DMS 273 treated with DMSO at 0.1 percent for 48 hours (cell line): ENCODE data around the gene GALM.
"Not testable (repeated sequence)": the region's sequence is repeated elsewhere in the genome, so short reads cannot be mapped to it uniquely, and the experiment has no call there.

ENCODE experiments used
- DNase-seq: peaks from one replicate; lab custom pipeline; 2025; lab: John Stamatoyannopoulos, UW

The GALM gene

GRCh38 chr2:38682008-38682575, 16.2 kb downstream of the GALM start:
- no peak for DNase-seq

- not testable (repeated sequence) for DNase-seq
Observed at GRCh38 chr2:38682620-38683019, 16.7 kb downstream of the GALM start.

- DNase-seq = no peak
Observed at GRCh38 chr2:38683766-38684165, 17.9 kb downstream of the GALM start.

DNA sequence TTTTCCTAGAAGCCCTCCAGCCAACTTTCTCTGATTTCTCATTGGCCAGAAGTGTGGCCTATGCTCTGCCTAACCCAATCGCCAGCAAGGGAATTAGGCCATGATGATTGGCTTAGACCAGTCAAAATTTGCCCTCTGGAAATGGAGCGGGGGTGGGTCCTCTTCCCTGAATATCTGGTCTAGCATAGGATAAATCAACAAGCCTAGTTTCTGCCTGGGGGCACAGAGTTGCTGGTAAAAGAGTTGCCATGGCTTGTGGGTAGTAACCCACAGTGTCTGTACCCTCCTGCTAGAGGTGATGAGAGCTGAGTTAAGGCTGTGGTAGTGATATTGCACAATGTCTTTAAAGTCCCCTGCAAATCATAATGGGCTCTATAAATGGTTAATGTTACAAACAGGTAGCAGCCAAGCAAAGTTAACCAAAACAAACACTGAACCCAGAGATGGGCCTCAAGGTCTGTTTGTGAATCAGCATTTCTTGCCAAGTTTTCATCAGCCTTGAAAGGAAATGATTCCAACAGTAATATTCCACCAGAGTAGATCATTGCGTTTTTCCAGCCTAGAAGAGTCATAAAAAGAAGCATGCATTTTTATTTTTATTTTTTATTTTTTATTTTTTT, 19.3 kb downstream of the GALM start:
- no peak for DNase-seq

DNA sequence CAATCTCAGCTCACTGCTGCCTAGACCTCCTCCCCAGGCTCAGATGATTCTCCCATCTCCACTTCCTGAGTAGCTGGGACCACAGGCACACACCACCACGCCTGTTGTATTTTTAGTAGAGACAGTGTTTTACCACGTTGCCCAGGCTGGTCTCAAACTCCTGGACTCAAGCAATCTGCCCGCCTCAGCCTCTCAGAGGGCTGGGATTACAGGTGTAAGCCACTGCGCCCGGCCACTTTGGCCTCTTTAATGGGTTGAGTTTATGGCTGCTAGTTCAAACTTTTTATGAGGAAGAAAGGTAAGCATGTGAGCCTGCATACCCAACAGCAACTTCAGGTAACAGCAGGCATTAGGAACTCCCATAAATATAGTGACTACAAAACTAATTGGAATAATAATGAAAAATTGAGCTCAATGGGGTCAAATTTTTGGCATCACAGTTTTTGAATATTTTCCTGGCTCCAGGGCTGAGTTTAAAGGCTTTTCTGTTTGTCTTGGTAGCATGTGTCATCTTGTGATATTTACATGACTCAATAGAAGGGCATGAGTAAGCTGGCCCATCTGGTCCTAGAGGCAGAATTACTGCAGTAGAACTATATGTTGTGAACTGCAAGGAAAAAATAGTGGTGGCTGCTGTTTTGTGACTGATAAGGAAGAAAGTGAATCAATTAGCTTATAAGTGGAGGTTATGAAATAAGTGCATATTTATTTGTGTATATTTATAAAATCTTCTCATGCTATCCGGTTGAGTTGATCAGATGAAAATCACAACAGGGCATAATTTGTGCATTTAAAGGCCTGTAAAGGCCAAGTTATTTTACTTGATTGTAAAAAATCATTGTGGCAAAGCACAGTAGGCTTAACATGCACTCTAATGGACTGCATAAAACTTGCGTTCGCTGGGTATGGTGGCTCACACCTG, 24.8 kb downstream of the GALM start:
- DNase-seq = peak; percentile 84

DNA sequence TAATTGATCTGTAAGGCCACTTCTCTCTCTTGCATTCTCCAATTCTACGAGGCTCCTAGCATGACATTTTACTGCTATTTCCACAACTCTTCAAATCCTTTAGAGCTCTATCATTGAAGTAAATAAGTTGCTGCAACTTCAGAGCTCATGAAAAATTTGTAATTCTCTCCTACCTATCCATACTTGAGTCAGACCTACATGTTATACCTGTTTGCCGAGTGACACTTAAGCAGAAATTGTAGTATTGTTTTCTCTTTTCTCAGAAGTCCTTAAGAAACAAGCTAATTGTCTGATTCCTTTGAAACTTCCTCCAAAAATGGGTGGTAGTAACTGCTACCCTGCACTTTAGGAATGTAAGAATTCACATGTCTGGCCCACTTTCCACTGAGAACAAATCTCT, 26.1 kb downstream of the GALM start:
- no peak for DNase-seq

- DNase-seq = no peak
Observed at GRCh38 chr2:38692636-38693318, 26.9 kb downstream of the GALM start.

GRCh38 chr2:38697116-38697840, 31.4 kb downstream of the GALM start:
- no peak for DNase-seq

GRCh38 chr2:38698467-38699003, 32.6 kb downstream of the GALM start:
- no peak for DNase-seq

- DNase-seq = no peak
Observed at GRCh38 chr2:38700113-38700785, 34.3 kb downstream of the GALM start.

DNA sequence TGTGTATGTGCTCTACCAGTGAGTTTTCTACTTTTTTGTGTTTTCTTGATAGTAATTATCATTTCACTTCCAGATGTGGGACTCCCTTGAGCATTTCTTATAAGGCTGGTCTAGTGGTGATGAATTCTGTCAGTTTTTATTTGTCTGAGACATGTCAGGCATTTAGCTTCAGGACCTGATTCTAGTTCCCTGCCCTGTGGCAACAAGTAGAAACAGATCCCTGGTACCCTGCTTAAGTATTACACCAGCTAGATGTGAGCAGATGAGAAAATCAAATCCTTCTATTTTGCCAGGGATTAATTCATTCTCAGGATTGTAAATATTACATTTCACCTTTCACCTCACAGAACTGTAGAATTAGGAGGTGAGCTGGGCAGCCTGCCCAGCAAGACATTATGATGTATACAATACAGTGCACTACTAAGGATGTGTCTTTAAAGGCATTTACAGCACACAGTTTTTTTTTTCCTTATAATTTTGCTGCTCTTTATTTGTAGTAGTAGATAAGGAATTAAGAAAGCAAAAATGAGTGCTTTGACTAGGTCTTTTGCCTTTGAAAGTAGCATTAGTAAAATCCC, 35.1 kb downstream of the GALM start:
- DNase-seq = no peak

- DNase-seq = no peak
Observed at GRCh38 chr2:38701542-38701941, 35.6 kb downstream of the GALM start.

DNA sequence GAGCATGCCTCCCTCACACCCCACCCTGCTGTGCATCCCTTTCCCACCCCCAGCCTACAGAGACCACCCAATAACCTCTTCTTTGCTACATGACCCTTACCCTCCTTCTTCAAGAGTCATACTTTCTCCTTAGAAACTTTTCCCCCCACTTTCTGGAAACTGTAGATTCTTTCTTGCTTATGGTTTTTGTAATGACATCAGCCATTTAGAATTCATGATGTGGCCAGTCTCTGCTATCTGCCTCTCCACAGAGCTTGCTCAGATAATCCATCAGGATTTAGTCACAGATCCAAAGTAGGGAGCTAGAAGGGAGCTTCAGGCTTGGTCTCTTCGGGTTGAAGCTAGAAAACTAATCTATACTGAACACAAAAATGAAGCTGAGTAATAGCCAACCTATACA, 36.5 kb downstream of the GALM start:
- no peak for DNase-seq

DNA sequence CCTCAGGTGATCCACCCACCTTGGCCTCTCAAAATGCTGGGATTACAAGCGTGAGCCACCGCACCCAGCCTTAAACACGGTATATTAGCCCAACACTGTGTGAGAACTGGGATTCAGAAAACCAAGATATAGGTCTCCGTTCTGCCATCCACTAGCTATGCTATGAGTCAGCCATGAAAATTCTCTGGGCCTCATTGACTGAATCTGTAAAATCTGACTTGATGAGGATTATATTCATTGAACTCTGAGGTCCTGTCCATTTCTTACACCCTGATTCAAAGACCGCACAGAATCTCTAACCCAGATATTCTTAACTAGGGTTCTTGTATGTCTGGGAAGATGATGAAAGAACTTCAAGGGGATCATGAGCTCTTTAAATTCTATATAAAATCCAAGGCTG, 37.4 kb downstream of the GALM start:
- DNase-seq = not testable (repeated sequence)

DNA sequence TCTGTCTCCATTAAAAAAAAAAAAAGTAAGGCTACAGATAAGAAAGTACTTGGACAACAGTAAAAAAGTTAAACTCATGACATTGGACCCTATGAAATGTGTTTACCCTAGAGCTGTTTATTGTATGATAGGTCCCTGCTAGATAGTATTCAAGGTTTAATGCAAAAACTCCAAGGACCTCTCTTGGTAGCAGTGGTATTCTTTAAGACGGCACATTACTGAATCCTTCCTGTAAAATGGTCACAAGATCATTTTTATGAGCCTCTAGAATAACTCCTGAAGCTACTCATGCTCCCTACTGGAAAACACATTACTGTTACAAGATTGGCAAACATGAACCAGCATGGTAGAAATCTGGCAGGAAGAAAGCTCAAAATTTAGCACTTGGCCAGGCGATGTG, 38.8 kb downstream of the GALM start:
- DNase-seq = no peak

DNA sequence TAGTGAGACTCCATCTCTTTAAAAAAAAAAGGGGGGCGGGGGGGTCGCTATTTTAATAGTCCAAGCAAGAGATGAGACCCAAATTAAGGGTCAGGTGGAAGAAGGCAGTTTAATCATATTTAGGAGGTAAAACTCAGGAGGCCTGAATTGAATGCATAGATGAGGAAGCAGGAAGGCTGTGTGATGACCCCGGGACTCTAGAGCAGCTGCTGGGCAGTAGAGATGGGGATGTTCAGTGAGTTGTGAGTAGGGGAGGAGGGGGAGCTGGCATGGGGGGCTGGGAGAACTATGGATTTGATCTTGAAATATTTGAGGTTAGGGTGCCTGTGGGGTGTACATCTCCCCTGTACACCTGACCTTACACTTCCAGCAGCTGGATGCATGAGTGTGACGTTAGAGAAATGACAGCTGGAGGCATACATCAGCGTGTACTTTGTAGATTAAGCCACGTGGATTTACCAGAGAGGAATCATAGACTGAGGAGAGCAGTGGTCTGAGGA, 41.0 kb downstream of the GALM start:
- DNase-seq = no peak

DNA sequence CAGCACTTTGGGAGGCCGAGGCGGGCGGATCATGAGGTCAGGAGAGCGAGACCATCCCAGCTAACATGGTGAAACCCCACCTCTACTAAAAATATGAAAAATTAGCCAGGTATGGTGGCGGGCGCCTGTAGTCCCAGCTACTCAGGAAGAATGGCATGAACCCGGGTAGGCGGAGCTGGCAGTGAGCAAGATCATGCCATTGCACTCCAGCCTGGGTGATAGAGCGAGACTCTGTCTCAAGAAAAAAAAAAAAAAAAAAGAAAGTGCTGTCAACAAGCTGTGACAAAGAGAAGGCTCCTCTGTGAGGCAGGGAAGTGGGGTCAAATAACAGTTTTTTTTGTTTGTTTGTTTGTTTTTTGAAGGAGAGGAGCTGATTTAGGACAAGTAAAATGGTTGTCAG, 42.6 kb downstream of the GALM start:
- DNase-seq = not testable (repeated sequence)

- DNase-seq = no peak
Observed at GRCh38 chr2:38708900-38709566, 43.1 kb downstream of the GALM start.

DNA sequence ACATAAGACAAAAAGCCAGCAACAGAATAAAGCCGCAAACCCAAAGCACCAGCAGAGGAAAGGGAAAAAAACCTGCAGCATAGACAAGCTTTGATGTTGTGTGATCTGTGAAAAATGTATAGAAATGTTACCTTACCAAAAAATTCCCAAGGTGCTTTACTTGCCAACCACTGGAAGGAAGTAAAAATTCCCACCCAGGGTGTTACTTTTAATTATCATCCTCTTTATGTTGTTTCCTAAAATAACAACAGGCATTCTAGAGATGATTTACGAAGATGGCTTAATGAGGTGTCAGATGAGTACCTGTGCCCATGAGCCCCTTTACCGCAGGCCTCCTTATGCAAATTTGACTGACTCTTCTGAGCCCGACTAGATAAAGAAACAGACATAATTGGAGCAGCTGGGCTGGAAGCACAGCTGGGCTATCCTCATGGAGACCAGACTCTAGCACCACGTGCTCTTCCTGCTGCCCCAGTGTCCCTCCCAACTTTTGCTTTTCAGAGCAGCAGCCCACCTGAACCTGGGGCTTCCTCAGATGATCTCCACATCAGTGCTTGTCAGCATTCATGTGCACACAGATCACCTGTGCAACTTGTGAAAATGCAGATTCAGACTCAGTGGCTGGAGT, 43.8 kb downstream of the GALM start:
- DNase-seq = no peak
